Liver (tissue), 3 donors: Measurements from ENCODE around the gene ACSL4.

Source experiments
- CTCF ChIP-seq: fragments of 150-350 bp; IDR thresholded peaks from 2 replicates; pipeline ENCODE4 v1.5.1; 2017; ENCODE audit warnings: improper control_type of control experiment, low read depth, low read length; ENCODE audit not compliant: missing input control
- RAD21 ChIP-seq, 2 donors: IDR thresholded peaks; 2 replicates each; pipeline ENCODE4 v1.6.1; 2016; ENCODE audit warnings: antibody characterized with exemption in 2 of 2, mild to moderate bottlenecking in 2 of 2
- RXRA ChIP-seq, 2 donors: IDR thresholded peaks; 2 replicates each; pipeline ENCODE4 v1.6.1; 2017 to 2018; ENCODE audit warnings: antibody characterized with exemption in 2 of 2, mild to moderate bottlenecking in 1 of 2
- SP1 ChIP-seq: IDR thresholded peaks from 2 replicates; pipeline ENCODE4 v1.6.1; 2018; ENCODE audit warnings: antibody characterized with exemption, mild to moderate bottlenecking
- TAF1 ChIP-seq: conservative IDR thresholded peaks from 2 replicates; pipeline ENCODE4 v1.6.1; 2016; ENCODE audit warnings: antibody characterized with exemption, mild to moderate bottlenecking
- ZBTB33 ChIP-seq: IDR thresholded peaks from 2 replicates; pipeline ENCODE4 v1.6.1; 2016; ENCODE audit warnings: antibody characterized with exemption
- donor health status: healthy.
- donor health status: healthy.

- TF ChIP-seq RAD21 (IDR thresholded peaks at IDR 0.05) (no peak), CTCF (no peak), RXRA (IDR thresholded peaks at IDR 0.05) (no peak), ZBTB33 (no peak), TAF1 (no peak), SP1 (no peak)
Measured at GRCh38 chrX:109655502-109656201, 77.4 kb downstream of the ACSL4 start.
